Glomerular visceral epithelial cell (primary cell): ENCODE results near the gene PLEKHF1.
A peak's percentile ranks its signal among the peaks of the same experiment; 100 is the strongest.

Experiments
- DNase-seq: peaks from one replicate; pipeline ENCODE4 v3.0.0-alpha.2; 2016; ENCODE audit errors: extremely low spot score

Gene PLEKHF1

DNA sequence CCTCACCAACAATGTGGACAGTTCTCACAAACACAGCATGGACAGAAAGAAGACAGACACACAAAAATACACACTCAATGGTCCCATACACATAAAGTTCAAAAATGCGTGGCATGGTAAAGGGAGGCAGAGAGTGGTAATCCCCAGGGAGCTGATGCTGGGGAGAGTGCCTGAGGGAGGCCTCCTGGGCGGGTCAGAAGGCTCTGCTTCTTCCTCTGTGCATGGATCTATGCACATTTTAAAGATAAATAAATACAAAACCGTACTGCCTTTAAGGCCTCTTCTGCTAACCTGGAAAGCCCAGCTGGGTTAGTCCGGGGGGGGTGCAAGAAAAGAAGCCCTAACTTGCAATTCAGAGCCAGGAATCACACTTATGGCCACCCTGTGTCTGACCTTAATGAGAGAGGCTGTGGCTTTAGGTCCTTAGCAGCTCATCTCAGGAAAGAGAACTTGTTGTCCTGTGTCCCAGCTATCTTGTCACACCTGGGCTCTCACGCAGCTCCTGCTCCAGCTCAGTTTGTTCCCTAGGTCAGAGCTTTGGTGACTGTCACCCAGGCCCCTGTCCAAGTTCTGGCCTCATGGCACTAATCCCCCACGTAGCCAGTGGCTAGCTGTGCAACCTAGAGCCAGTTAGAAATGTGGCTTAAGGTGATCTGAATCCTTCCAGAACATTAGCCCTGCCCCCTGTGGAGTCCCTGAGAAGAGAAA is 30.7 kb upstream of the PLEKHF1 start:
- DNase-seq: no peak

GRCh38 chr19:29635963-29636362 is 29.3 kb upstream of the PLEKHF1 start:
- no peak for DNase-seq

- DNase-seq: no peak
Measured at GRCh38 chr19:29636553-29637360, 28.5 kb upstream of the PLEKHF1 start.

DNA sequence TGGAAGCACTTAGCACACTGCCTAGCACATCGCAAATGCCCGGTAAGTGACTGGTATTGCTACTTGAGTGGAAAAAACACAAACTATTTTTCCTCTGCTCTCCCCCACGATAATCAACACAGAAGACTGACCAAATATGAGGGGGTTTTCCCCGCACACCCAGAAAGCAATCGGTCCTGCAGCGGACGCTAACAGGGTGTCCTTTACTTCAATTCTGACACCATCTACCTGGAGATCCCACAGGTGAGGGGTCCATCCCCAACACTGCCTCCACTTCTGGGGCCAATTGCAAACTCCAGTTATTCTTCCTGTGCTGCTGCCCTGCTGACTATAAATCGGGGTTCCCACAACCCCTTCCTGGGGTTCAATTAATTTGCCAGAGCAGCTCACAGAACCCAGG is 26.2 kb upstream of the PLEKHF1 start:
- DNase-seq: no peak

- no peak for DNase-seq
Measured at GRCh38 chr19:29640231-29640630, 25.0 kb upstream of the PLEKHF1 start.

DNA sequence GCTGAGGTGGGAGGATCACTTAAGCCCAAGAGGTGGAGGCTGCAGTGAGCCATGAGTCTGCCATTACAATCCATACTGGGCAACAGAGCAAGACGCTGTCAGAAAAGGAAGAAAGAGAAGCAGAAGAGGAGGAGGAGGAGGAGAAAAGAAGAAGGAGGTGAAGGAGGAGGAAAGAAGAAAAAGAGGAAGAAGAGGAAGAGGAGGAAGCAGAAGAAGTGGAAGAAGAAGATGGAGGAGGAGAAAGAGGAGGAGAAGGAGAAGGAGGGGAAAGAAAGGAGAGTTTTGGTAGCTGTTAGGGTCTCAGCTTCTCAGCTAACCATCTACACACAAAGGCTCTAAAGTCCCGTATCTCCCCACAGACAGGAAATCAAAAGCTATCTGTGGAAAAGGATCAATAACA is 23.7 kb upstream of the PLEKHF1 start:
- no peak for DNase-seq

DNA sequence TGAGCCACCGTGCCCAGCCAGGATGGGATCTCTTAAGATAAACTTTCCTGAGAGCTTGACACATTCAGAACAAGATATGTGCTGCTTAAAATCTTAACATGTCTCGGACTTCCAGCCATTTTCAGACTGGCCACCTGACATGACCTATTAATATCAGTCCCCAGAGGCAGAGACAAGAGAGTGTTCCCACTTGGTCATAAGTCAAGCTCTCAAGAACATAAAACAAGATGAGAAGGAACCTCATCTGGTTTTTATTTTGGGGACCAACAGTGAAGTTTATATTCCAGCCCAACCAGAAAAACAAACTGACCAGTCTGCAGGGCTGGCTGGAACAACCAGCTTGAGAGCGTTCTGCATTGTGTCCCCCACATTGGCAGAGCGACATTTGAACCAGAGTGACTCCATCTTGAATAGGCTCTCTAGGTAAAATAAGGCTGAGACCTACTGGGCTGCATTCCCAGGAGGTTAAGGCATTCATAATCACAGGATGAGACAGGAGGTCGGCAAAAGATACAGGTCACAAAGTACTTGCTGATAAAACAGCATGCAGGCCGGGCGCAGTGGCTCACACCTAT is 21.8 kb upstream of the PLEKHF1 start:
- DNase-seq: no peak

GRCh38 chr19:29644210-29644609 is 21.1 kb upstream of the PLEKHF1 start:
- no peak for DNase-seq

DNA sequence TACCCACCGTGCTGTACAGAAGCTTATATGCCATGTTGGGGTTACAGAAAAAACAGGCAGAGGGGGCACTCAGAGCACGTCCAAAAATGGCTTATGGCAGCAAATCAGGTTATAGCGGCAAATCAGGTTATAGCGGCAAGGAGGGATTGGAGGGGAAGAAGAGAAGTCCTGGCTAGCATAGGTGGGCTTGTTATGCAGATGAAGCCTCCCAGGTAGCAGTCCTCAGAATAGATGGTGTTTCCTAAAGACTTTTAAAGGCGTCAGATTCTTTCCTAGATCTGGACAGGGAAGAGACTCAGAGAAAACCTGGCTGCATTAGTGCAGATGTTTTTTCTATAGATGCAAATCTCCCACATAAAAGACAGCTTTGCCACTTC is 19.8 kb upstream of the PLEKHF1 start:
- DNase-seq: no peak

DNA sequence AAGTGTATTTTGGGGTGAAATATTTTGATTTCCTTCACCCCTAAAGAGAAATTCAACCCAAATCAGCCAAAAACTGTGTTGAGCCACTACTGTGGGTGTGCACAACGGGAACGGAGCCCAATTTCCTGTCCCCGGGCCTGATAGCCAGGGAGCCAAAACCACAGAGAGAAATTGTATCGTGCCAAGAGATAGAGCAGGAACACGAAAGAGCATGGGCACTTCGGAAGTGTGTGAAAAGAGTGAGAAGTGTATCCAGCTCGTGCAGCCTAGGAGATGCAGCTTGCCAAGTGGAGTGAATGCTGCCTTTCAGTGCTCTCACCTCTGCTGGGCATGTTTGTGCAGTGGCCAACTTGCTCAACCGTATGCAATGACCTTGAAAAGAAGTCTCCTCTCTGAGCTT is 19.4 kb upstream of the PLEKHF1 start:
- DNase-seq: no peak

- no peak for DNase-seq
Measured at GRCh38 chr19:29650772-29651387, 14.4 kb upstream of the PLEKHF1 start.

GRCh38 chr19:29651622-29652394 is 13.5 kb upstream of the PLEKHF1 start:
- DNase-seq: no peak

DNA sequence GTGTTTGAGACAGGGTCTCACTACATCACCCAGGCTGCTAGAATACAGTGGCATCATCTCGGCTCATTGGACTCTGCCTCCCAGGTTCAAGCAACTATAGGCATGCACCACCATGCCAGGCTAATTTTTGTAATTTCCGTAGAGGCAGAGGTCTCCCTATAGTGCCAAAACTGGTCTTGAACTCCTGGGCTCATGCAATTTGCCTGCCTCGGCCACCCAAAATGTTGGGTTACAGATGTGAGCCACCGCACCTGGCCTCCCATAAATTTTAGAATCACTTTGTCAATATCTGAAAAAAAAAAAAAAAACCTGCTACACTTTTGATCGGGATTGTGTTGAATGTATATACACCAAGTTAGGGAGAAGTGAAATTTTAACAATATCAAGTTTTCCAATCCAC is 11.9 kb upstream of the PLEKHF1 start:
- no peak for DNase-seq

- DNase-seq: no peak
Measured at GRCh38 chr19:29655648-29656335, 9.5 kb upstream of the PLEKHF1 start.

DNA sequence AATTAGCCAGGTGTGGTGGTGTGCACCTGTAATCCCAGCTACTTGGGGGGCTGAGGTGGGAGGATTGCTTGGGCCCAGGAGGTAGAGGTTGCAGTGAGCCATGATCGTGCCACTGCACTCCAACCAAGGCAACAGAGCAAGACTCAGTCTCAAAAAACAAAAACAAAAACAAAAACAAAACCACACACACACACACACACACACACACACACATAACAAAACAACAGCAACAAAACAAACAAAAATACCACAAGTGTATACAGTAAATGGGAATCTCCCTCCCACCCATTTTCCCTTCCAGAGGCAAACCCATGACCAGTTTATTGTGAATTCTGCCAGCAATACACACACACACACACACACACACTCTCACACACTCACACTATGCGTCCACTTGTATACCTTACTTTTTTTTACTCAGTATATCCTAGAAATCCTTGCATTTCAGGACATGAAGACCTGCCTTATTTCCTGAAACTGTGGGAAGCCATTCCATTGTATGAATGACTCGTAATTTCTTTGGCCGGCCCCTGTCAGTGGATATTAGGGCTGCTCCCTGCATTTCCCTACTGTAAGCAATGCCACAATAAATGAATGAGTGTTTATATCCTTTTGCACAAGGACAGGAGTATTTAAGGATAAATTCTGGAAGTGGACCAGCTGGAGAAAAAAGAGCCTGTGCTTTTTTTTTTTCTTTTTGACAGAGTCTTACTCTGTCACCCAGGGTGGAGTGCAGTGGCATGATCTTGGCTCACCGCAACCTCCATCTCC is 6.9 kb upstream of the PLEKHF1 start:
- no peak for DNase-seq

DNA sequence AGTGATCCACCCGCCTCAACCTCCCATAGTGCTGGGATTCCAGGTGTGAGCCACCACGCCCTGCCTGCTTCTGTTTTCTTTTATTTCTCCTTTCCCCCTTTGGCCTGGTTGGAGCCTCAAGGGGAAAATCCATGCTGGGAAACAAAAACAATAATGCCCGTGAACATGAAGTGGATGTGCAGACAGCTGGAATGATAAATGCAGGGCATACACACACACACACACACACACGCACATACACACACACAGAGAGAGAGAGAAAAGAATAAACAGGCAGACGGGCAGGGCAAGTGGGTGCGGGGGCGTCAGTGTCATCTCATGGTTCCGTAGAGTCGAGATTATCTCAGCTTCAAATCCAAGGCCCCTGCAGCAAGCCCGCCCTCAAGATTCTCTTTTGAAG is 4.4 kb upstream of the PLEKHF1 start:
- DNase-seq: no peak

DNA sequence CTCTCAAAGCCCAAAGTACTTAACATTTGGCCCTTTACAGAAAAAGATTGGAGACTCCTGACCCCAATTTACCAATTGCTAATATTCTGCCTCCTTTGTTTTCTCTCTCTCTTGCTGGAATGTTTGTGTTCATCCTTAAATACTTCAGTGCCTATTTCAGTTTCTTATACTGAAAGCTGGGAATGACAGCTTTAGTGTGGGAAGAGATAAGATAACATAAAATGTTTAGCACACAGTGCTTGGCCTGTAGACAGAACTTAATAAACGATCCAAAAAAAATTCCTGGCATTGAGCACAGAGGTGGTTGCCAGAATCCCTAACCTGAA is 3.0 kb upstream of the PLEKHF1 start:
- DNase-seq: no peak

DNA sequence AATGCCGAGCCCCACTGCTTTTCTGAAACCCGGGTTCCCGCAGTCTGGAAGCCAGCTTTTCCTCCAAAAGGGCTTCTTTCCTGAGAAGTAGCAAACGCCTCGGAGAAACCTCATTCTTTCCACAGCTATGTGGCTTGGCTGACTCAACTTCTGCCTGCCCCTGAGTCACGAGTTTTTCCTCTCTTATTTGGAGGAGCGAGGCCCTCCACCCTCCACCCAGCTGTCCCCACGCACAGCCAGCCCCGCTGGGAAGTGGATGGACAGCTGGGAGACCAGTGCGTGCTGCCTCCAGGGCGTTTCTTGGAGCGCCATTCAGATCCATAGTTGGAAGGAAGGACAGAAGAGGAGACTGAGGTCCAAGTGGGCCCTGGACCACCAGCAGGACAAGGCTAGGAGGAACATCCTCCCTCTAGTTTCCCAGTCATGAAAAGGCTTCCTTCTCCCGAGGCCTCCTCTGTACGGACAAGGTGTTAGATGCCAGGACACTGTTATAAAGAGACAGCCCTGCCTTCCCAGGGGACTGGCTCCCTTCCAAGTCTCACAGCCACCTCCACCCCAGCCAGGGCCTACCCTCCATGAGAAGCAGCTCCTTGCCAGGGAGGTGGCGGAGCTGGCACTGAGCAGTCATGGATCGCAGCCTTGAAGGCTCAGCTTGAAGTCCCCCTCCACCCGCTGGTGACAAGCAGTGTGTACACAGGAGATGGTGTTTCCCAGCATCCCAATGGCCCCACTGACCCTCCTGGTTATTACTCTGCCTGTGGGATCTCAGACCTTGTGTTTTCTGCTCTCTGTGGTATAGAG is 2.5 kb upstream of the PLEKHF1 start:
- peak; percentile 65 for DNase-seq

GRCh38 chr19:29663861-29664752 is 1.2 kb upstream of the PLEKHF1 start:
- DNase-seq: peak; percentile 31
